Activated CD4-positive, CD25-positive, alpha-beta regulatory T cell treated with anti-CD3 and anti-CD28 coated beads, Interleukin-2, amount 50 U/mL, for 24 hours (primary cell): Measurements from ENCODE around the gene SPAG17.
"Not testable (repeated sequence)": the region's sequence is repeated elsewhere in the genome, so short reads cannot be mapped to it uniquely, and the experiment has no call there.

Experiments
- ATAC-seq, 2 donors: fragments of 150-1000 bp; cut with Tn5 transposase; one replicate each; pipeline ENCODE4 v1.10.0; 2021; ENCODE audit warnings: mild to moderate bottlenecking in 1 of 2, moderate library complexity in 1 of 2

Gene SPAG17

GRCh38 chr1:117967477-117967876 is 217.6 kb downstream of the SPAG17 start:
- ATAC-seq = no peak

GRCh38 chr1:117964290-117965038 is 220.6 kb downstream of the SPAG17 start:
- peak; percentile 43 to 46 for ATAC-seq

- ATAC-seq = no peak
Observed at GRCh38 chr1:117959364-117959763, 225.7 kb downstream of the SPAG17 start.

- ATAC-seq = no peak
Observed at GRCh38 chr1:117952386-117952785, 232.6 kb downstream of the SPAG17 start.

- no peak for ATAC-seq
Observed at GRCh38 chr1:117942293-117942692, 242.7 kb downstream of the SPAG17 start.

GRCh38 chr1:117933769-117934168 is 251.3 kb downstream of the SPAG17 start:
- no peak for ATAC-seq

GRCh38 chr1:117932576-117932975 is 252.5 kb downstream of the SPAG17 start:
- no peak for ATAC-seq

- no peak for ATAC-seq
Observed at GRCh38 chr1:117930484-117930883, 254.5 kb downstream of the SPAG17 start.

GRCh38 chr1:117930173-117930447 is 254.9 kb downstream of the SPAG17 start:
- ATAC-seq = no peak

- peak; percentile 98 for ATAC-seq
Observed at GRCh38 chr1:117929343-117930172, 255.5 kb downstream of the SPAG17 start, which contains the start of the genes GDAP2 and WDR3. Gene GDAP2, minus strand, starts transcription at chr1:117929621. Its CDS starts 9,264 bp downstream, at chr1:117920357. Gene WDR3, plus strand, starts transcription at chr1:117929739. Its CDS starts 3,581 bp downstream, at chr1:117933320.

- ATAC-seq = peak; percentile 18 to 28
Observed at GRCh38 chr1:117928881-117929342, 256.1 kb downstream of the SPAG17 start.

GRCh38 chr1:117925981-117926380 is 259.0 kb downstream of the SPAG17 start:
- ATAC-seq = no peak

GRCh38 chr1:117922717-117923116 is 262.3 kb downstream of the SPAG17 start:
- ATAC-seq = not testable (repeated sequence)

GRCh38 chr1:117921991-117922390 is 263.0 kb downstream of the SPAG17 start:
- ATAC-seq = no peak

- ATAC-seq = no peak
Observed at GRCh38 chr1:117919376-117919775, 265.7 kb downstream of the SPAG17 start.

- no peak for ATAC-seq
Observed at GRCh38 chr1:117911051-117911450, 274.0 kb downstream of the SPAG17 start.

- peak in 1 of 2 donors; percentile 49 for ATAC-seq
Observed at GRCh38 chr1:117905019-117905418, 280.0 kb downstream of the SPAG17 start.

GRCh38 chr1:117904485-117904884 is 280.5 kb downstream of the SPAG17 start:
- no peak for ATAC-seq
